Stimulated activated CD4-positive, alpha-beta T cell treated with anti-CD3 and anti-CD28 coated beads, Interleukin-4, amount 100 ng/mL, for 24 hours (primary cell): ENCODE results near the gene CFAP251.
"Not testable (repeated sequence)": the region's sequence is repeated elsewhere in the genome, so short reads cannot be mapped to it uniquely, and the experiment has no call there.

ENCODE experiments used
- DNase-seq: peaks from one replicate; pipeline ENCODE4 v3.0.0-alpha.2; 2020

The CFAP251 gene

GRCh38 chr12:121917950-121918678 lies at the start of gene CFAP251:
TSS of gene CFAP251 (plus strand) at chr12:121918592. CDS start at chr12:121921306, 2,714 bp downstream.
- peak; percentile 95 for DNase-seq

GRCh38 chr12:121869229-121869628 lies 49.2 kb upstream of the CFAP251 start:
- not testable (repeated sequence) for DNase-seq

GRCh38 chr12:121871467-121871866 lies 46.9 kb upstream of the CFAP251 start:
- DNase-seq = no peak

DNA sequence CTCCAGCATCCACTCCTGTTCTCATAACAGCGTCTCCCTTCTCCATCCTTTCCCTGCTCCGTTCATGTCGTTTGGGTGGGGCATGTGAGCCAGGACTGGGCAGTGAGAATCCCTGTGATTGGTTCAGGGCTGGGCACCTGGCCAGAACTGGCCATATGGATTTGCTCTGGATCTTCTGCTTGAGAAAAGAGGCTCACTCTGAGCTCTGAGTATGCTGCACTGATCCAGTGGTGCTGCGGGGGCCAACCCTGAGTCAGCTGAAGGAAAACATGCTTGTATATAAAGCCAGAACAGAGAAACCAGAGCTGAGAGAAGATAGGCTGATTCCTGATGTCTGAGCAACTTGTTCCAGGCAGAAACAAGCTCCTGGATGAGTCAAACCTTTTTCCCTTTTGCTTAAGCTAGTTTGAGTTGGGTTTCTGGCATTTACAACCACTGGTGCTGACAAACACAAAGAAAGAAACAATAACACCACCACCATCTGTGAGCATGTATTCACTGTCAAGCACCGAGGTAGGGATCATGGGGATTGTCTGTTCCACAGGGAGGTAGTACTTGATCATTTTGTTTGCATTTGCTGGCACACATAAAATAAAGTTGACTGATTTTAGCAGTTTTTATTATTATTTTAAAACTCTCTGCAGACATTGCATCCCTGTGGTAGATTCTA lies 45.7 kb upstream of the CFAP251 start:
- no peak for DNase-seq

DNA sequence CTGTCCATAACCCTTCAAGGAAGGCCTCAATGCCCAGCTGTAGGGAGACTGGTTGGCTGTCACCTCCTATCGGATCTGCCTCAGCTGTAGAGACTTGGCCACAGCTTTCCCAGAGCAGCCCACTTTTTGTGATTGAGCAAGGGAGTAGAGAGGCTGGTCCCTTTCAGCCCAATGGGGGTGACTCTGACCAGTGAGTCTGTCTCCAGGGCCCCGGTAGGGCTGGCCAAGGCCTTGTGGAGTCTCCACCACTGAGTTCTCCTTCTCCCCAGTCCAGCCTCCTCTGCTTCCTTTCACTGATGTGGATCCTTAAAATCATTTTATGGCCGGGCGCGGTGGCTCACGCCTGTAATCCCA lies 45.2 kb upstream of the CFAP251 start:
- no peak for DNase-seq

- DNase-seq = no peak
These were observed 44.3 kb upstream of the CFAP251 start for GRCh38 chr12:121874071-121874470.

GRCh38 chr12:121875582-121875981 lies 42.8 kb upstream of the CFAP251 start:
- no peak for DNase-seq

- not testable (repeated sequence) for DNase-seq
These were observed 42.3 kb upstream of the CFAP251 start for GRCh38 chr12:121876080-121876447.

DNA sequence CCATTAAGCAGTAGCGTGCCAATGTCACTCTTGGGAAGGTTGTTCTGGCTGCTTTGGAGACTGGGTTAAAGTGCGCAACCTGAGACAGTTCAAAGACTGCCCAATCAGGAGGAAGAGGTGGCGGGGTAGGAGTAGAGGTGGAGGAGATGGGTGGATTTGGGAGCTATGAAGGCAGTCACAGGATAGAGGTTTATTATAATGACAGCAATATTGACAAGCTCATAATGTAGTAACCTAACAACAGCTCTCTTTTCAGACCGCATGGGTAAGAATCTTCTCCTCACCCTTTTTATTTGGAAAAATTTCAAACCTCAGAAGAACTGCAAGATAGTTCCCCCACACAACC lies 35.1 kb upstream of the CFAP251 start:
- DNase-seq = no peak

DNA sequence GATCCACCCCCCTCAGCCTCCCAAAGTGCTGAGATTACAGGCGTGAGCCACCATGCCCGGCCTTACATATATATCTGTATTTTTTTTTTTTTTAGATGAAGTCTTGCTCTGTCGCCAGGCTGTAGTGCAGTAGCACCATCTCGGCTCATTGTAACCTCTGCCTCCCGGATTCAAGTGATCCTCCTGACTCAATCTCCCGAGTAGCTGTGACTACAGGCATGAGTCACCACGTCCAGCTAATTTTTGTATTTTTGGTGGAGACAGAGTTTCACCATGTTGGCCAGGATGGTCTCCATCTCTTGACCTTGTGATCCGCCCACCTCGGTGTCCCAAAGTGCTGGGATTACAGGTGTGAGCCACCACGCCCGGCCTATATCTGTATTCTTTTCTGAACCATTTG lies 33.3 kb upstream of the CFAP251 start:
- DNase-seq = not testable (repeated sequence)

DNA sequence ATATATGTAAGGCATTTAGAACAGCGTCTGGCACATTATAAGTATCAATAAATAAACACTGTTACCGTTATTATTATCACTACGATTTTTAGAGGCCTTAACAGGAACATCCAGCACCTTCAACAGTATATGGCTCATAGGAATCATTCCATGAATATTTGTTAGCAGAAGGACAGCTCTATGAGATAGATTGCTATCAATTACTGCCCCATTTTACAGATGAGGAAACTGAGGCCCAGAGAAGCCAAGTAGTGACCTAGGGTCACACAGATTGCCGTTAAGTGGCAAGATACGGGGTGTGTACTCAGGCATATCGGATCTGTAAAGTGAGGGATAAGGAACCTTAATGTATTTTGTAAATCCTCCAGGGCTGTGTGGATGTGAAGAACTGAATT lies 30.3 kb upstream of the CFAP251 start:
- no peak for DNase-seq

- DNase-seq = peak; percentile 99
These were observed 29.7 kb upstream of the CFAP251 start, which contains the start of gene PSMD9 for GRCh38 chr12:121888478-121889273. TSS of gene PSMD9 (plus strand) at chr12:121888790. CDS start at chr12:121888857, 67 bp downstream.

DNA sequence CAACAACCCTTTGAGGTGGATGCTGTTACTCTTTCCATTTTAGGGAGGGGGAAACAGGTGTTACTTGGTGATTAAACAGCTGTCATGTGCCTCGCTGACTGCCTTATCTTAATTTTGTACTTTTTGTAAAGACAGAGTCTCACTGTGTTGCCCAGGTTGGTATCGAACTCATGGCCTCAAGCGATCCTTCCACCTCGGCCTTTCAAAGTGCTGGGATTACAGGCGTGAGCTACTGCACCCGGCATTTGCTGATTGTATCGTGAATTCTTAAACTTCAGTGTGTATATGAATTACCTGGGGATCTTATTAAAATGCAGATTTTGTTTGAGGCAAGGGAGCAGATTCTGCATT lies 29.1 kb upstream of the CFAP251 start:
- DNase-seq = no peak

GRCh38 chr12:121889661-121890060 lies 28.7 kb upstream of the CFAP251 start:
- not testable (repeated sequence) for DNase-seq

DNA sequence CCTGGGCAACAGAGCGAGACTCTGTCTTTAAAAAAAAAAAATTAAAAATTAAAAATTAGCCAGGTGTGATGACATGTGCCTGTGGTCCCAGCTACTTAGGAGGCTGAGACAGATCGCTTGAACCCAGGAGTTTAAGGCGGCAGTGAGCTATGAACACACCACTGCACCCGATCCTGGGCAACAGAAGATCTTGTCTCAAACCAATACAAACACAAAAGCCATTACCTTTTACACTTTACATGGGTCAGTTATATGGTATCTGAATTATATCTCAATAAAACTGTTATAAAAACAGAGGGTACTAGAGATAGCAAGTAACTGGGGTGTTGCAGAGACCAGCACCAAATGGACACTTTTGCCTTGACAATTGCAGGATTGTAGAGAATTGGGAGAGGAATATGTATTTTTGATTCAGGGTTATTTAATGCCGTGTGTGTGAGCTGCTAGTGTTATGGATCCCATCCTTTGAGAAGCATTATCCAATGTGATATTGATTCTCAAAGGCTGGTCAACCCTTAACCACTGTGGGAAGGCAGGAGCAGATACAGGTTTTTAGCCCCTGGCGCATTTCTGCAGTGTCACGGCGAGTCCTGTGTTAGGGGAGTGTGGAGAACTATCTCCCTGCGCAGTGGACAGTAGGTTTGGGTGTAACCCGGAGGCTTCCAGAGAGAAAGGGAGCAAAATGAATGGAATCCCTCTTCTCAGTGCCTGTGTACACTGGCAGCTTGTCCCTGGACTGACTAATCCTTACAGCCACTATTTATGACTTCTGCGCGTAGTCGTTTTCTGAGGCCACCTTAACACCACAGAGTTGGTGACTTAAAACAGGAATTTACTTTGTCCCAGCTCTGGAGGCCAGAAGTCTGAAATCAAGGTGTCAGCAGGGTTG lies 25.5 kb upstream of the CFAP251 start:
- no peak for DNase-seq

- peak; percentile 38 for DNase-seq
These were observed 24.4 kb upstream of the CFAP251 start for GRCh38 chr12:121893961-121894460.

- no peak for DNase-seq
These were observed 23.8 kb upstream of the CFAP251 start for GRCh38 chr12:121894633-121895032.

DNA sequence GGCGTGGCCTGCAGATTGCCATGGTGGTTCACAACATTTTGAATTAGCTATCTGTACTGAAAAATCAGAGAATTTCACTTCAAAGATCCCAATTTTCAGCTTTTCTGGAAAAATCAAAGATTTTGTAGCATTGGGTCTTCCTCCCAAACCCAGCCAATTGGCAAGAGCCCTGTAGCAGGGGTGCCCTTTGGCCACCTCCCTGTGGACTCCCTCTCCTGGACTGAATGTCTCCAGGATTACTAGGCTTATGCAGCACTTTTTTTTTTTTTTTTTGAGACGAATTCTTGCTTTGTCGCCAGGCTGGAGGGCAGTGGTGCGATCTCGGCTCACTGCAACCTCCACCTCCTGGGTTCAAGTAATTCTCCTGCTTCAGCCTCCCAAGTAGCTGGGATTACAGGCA lies 20.1 kb upstream of the CFAP251 start:
- no peak for DNase-seq

GRCh38 chr12:121899590-121899989 lies 18.8 kb upstream of the CFAP251 start:
- no peak for DNase-seq

DNA sequence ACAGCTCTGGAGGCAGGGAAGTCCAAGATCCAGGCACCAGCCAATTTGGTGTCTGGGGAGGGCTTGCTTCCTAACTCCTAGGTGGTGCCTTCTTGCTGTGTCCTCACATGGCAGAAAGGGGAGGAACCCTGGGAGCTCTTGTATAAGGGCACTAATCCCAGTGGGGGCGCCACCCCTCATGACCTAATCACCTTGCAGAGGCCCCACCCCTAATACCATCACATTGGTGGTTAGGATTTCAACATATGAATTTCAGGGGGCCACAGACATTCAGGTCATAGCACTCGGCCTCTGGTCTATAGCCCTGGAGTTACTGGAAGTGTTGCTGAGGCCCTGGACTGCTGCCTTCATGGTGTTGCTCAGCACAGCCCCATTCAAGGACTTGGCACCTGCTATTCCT lies 15.2 kb upstream of the CFAP251 start:
- no peak for DNase-seq

GRCh38 chr12:121905746-121906145 lies 12.6 kb upstream of the CFAP251 start:
- DNase-seq = no peak

DNA sequence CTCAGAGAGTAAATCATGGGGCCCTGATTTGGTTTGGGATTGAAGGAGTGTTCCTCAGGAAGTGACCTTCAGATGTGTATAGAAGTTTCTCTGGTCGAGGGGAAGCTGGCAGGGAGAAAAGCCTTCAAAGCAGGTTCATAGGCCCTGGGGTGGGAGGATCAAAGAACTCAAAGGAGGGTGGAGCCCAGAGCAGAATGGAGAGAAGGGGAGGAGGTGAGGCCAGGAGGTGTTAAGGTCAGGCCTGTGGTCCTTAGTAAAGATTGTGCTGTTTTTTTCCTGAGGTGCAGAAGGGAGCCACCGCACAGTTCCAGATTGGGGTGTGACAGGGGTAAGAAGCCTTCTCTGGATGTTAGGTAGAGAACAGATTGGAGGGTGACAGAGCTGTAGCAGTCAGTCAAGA lies 9.7 kb upstream of the CFAP251 start:
- DNase-seq = no peak
